Measurements from ENCODE around the gene STK16.
"Not testable (repeated sequence)": the region's sequence is repeated elsewhere in the genome, so short reads cannot be mapped to it uniquely, and the experiment has no call there.

STK16 gene

DNA sequence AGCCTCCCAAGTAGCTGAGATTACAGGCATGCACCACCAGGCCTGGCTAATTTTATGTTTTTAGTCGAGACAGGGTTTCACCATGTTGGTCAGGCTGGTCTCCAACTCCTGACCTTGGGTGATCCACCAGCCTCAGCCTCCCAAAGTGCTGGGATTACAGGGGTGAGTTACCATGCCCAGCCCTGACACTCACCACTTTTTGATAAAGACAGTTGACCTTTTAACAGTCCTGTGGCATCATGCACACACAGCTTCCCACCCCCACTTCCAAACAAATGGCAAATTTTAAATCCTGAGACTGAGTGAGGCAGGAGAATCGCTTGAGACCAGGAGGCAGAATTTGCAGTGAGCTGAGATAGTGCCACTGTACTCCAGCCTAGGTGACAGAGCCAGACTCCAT, 27.7 kb downstream of the STK16 start:
- no peak for DNase-seq

DNA sequence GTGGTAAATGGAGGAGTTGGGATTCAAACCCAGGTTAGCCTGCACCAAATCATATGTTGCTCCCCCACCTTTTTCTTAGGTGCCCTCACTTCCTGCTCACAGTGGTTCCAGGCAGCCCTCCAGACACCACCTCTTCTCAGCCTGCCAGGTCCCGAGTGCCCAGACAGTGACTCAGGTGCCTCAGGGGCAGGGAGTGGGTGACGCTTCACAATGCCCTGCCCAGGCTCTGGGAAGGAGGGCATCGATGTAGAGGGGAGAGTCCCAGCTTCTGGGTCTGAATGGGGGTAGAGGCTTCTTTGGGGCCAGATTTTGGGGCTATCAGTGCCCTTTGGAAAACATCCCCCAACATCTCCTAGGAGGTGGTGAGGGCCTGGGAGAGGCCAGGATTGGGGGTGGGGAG, 28.7 kb downstream of the STK16 start:
- no peak for DNase-seq

DNA sequence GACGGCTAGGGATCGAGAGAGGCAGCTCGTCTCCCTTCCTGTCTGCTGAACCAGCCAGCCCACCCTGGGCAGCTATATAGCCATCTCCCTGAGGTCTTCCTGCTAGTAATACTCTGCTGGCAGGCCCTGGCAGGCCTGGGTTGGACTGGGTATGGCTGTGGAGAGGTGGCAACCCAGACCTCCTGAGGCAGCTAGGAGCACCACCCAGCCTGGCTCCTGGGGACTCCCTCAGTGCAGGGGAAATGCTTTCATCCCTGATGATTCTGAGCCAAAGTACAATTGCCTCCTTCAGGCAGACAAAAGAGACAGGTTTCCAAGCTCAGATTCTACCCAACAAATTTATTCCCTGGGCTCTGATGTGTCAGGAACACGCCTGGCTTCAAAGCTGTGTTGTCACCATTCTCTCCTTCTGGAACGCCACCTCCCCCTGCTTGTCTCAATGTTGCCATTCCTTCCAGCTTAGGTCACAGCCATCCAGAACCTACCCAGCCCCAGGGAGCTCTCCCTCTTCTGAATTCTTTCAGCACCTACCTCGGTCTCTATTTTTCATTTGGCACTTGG, 29.2 kb downstream of the STK16 start:
- DNase-seq, result no peak

DNA sequence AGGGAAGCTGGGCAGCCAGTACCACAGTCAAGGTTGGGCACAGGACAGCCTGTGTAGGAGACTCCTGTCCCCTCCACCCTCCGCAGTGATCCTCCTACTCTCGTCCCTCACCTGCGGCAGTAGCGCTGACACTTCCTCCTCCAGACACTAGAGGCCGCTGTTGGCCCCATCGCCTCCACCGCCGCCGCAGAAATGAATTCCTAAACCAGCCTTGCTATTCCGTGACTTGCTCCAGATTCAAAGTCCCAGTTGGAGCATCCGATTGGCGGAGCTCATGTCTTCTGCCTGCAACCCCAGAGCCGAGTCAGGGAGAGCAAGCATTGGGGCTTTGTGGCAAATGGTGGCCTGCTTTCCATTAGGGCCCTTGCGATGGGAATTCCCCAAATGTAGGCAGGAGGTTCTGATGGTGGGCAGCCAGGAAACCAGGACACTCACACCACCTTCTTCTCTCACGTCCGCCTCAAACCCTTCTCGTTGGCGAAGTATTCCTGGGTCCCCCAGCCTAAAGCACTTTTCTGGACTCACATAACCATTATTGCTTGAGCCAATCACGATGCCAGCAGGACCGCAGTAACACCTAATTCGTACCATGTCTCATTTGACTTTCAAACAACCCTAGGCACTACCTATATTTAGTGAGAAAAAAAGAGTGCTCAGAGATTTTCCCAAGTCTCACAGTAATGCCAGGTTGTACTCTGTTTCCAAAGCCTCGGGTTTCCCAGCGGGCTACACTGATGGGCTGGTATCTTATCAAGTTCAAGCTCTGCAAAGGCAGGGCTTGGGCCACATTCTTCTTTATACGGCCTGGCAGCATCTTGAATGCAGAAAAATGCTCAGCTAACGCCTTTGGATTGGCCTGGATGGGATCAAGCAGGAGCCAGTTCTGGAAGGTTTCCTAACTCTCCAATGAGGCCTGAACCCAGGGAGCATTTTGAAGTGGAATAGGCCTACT, 32.7 kb downstream of the STK16 start:
- DNase-seq, result peak; percentile 59 to 67

DNA sequence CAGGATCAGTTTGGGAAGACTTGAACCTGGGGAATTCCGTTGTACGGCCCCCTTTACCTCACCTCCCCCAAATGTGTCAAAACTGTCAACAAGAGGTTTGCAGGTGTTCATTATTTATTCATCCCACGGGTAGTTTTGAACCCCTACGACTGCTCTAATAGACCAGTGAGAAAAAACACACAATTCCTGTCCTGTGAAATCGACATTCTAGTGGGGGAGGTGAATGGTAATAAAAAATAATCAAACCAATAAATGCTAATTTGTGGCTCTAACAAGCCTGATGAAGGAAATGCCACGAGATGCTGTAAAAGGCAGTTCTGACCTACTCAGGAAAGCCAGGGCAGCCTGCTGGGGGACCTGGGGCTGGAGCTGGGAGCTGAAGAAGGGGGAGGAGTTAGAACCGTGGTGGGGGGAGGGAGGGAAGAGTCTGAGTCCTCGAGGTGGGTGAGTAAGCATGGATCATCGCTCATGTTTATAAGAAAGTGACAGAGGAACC, 33.4 kb downstream of the STK16 start:
- DNase-seq, result no peak

DNA sequence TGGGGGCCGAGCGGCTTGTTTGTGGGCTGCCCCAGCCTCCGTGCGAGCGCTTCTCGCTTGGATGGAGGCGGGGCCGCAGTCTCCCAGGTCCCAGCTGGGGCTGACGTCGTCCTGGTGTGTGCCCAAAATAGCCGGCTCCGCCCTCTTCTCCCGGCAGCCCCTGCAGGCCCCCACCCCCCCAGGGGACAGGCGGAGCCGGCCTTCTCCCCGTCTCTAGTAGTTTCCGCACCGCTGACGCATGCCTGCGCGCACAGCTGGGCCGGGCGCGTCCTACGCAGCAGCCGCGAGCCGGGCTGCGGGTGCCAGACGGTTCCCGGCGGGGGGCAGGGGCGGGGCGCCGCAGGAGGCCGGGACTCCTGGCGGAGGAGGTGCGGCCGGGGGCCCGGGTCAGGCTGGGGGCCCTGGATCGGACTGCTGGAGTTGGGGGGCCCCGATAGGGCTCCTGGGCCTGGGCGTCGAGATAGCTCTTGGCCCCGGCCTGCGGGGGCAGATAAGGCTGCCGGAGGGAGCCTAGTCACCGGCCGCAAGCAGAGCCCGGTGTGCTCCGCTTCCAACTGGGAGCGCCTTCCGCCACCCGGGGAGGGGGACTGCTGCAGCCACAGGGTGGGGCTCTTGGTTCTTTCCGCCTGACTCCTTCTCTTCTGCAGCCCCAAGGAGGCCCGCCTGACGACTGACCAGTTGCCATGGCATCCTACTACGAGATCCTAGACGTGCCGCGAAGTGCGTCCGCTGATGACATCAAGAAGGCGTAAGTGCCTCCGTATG, 34.1 kb downstream of the STK16 start, which contains the start of gene DNAJB2:
DNAJB2 (plus strand) TSS at position 216 of the 765 bp plus-strand sequence; CDS start at position 684, 468 bp downstream.
- DNase-seq, result peak; percentile 87 to 94

DNA sequence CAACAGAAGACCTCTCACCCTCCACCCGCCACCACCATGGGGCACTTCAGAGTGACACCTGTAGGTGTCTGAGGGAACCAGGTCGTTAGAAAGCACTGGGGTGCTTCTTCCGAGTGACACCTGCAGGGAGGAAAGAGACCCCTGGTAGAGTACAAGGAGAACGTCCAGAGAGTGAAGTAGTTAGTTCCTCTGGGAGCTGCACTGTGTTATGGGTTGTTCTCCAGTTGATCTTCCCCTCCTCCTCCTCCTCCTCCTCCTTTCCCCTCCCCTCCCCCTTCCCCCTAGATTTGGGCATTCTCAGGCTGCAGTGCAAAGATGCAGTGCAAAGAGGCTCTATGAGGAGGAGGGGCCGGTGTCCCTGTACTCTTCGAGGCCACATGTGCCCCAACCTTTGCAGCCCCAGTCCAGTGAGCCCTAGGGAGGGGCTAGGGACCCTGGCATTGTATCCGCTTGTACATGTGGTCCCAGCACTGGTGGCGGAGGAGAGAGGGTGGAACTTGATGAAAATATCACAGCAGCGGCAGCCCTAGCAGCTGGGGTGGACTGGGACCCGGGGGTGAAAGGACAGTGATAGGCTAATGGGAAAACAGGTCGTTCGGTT, 34.7 kb downstream of the STK16 start:
- no peak for DNase-seq

DNA sequence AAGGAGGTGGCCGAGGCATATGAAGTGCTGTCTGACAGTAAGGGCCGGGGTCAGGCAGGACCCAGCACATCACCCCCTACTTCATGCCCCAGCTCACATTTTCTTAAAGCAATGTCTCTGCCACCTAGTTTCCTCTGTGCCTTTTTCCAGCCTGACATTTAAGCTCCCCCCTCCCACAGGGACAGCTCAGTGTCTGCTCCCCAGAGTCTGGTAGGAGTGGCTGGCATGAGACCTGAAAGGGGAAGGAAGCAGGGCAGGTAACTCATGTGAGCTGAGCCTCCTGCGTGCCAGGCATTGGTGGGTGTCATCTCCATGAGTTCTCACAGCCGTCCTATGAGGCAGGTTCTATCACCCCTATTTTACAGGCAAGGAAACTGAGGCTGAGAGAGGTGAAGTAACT, 35.4 kb downstream of the STK16 start:
- DNase-seq, result no peak

DNA sequence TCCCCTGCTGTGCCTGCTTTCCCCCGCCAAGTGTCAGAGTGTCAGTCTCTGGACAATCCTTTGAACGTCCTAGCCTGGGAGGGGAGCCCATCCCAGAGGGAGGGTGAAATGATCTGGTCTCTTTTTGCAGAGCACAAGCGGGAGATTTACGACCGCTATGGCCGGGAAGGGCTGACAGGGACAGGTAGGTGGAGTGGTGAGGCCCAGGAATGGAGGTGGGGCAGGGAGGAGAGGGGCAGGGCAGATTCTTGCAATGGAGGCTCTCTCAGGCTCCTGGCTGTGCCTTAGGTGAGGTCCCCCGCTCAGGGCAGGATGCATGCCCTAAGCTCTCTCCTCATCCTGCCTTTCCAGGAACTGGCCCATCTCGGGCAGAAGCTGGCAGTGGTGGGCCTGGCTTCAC, 36.3 kb downstream of the STK16 start:
- DNase-seq, result no peak

DNA sequence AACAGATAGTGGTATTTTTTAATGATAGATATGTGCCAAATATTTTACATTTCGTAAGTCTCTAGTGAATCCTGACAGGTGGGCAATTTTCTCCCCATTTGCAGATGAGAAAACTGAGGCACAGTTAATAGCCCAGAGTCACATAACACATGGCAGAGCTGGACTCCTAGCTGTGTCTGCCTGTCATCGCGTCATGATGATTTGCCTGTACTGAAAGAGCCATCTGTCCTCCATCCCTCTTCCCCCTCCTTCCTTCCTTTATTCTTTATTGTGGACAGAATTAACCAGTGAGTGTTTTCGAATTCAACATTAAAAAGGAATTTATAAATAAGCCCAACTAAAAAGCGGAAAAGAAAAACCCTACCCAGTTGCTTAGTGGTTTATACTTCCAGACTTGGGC, 37.1 kb downstream of the STK16 start:
- DNase-seq, result no peak

DNA sequence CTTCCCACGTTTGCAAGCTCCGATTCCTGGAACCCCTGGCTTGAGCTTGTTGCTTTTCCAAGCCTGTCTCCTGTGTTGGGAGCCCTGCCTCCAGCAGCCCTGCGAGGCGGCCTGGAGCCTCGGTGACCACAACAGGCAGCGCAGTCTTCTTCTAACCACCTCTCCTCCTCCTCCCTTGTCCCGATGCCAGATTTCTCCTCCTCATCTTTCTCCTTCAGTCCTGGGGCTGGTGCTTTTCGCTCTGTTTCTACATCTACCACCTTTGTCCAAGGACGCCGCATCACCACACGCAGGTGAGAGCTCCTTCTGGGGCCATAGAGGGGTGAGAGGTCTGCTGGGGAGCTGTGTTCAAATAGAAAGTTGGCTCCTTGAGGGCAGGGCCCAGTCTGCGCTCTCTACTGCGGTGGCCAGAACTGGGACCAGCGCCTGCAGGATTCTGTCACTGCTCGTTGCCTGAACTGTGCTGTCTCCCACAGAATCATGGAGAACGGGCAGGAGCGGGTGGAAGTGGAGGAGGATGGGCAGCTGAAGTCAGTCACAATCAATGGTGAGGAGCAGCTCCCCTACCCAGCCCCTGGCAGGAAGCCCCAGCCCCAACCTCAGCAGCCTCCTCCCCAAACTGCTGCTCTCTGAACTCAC, 37.8 kb downstream of the STK16 start:
- no peak for DNase-seq

DNA sequence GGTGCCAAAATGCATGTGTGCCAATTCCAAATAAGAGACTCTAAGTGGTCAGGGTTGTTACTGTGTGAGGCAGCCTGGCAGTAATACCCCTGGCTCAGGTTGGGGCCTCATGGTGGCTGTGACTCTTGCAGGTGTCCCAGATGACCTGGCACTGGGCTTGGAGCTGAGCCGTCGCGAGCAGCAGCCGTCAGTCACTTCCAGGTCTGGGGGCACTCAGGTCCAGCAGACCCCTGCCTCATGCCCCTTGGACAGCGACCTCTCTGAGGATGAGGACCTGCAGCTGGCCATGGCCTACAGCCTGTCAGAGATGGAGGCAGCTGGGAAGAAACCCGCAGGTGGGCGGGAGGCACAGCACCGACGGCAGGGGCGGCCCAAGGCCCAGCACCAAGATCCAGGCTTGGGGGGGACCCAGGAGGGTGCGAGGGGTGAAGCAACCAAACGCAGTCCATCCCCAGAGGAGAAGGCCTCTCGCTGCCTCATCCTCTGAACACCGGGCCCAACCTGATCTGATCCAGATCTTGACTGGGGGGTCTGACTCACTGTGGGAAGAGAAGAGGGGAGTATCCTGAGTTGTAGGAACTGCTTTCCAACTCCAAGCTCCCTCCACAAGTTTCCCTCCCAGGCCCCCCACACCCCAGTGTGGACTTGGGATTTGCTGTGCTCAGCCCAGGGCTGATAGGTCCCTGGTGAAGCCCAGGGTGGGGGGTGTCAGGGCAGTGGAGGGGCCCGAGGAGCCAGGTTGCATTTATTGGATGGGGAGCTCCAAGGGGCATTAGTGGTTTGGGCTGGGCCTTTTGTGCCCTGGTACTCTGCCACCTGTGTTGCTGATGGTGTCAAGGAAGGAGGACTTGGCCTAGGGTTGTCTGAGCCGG, 39.5 kb downstream of the STK16 start:
- no peak for DNase-seq

DNA sequence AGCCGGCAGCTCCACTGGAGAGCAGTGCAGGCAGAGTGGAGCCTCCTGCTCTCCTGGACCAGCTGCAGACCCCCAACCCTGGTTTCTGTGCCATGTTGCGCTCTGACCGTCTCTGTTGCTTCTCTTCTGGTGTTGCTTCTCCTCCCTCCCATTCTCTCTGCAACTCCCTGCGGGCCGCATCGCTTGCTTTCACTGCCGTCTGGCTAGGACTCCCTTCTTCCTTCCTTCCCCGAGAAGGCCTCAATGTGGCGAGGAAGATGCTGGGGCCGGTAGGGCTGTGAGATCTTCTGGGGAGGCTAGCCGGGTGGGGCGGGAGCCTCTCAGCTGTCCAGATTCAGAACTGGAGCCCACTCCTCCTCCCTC, 40.1 kb downstream of the STK16 start:
- no peak for DNase-seq

DNA sequence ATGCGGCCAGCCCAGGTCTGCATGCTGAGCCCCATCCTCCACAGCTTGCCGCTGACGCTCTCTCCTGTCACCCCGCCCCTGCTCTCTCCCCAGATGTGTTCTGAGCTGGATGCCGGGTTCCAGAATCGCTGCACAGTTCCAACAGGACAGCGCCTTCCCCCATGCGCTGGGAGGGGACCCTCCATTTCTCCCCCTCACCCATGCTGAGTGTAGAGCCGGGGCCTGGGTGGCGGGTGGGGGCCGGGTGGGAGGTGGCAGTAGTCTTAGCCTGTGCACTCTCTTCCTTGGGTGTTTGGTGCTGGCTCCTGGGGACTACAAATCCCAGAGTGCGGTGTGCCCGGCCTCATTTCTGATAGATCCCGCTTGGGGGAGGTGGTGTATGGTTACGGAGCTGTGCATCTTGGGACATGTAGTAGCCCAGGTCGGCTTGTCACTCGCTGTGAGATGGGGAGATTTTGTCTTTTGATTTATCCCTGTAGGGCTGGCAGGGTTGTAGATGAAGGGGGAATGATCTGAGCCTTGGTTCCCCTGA, 40.7 kb downstream of the STK16 start:
- DNase-seq, result peak in 1 of 2 experiments; percentile 38

DNA sequence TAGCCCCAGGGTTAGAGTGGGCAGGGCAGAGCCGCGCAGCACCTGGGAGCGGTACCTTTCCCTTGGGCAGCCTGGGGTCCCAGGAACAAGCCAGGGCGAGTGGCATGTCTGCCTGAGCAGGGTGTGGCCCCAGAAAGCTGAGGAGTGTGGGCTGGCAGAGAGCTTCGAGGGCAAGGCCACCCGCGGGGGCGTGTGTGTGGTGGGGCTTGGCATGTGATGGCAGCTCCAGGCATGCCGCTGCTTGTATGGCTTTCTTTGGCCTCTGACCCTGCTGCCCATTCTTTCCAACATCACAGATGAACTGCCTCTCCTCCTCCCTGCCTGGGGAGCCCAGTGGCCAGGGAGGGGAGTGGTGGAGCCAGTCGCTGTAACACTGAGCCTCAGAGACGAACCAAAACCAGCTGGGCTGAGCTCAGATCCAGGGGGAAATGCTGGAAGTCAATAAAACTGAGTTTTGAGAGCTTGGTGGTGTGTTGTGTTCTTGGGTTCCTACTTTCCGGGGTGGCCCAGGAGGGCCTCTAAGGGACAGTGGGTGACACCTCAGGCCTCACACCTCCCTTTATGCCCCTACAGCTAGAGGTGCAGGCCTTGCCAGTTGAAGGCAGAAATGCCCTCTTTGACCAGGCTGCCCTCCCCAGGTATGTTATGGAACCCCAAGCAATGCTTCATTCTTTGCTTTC, 41.3 kb downstream of the STK16 start:
- DNase-seq, result no peak

DNA sequence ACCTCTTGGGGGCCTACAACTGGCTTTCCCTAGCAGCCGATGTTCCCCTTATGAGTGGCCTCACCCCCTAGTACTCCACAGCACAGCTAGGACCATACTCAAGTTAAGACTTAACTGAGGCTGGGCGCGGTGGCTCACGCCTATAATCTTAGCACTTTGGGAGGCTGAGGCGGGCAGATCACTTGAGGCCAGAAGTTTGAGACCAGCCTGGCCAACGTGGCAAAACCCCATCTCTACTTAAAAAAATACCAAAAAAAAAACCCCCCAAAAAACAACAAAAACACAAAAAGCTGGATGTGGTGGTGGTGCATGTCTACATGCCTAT, 41.8 kb downstream of the STK16 start:
- DNase-seq, result not testable (repeated sequence)

DNA sequence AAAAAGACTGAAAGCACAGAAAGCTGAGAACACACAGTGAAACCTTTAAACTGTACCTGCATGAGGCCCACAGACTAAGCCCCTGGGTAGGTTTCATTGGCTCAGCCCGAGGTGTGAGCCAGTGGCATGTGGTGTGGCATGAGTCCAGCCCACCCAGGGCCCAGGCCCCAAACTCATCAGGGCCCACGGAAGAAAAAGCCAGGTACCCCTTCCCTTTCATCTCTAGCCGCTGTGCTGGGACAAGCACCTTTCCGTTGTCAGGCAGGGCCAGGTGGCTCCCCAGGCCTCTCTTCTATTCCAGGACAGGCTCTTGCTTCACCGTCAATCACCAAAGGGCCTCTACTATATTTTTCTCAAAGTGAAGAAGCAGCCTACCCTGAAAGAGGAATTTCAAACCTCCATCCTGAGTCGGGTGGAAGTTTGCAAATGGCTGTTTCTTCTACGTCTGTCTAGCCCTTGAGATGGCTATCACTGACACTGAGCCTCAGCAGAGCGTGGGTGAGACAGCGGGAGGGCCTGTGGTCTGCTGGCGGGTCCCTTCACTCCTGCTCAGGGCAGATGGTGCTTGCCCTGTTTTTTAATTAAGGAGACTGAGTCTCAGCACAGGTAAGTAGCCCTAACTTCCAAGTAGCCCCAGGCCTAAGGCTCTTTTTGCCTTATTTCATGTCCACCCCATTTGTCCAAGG, 42.4 kb downstream of the STK16 start:
- no peak for DNase-seq

DNA sequence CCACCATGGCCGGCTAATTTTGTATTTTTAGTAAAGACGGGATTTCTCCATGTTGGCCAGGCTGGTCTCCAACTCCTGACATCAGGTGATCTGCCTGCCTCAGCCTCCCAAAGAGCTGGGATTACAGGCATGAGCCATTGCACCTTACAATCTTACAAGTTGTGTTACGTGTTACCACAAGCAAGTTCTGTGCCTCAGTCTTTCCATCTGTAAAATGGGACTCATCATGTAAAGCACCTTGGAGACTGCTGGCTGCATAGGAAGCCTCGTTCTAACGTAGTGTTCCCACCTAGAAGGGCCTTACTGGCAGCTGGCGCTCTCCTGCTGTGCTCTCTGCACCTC, 43.9 kb downstream of the STK16 start:
- DNase-seq, result no peak

DNA sequence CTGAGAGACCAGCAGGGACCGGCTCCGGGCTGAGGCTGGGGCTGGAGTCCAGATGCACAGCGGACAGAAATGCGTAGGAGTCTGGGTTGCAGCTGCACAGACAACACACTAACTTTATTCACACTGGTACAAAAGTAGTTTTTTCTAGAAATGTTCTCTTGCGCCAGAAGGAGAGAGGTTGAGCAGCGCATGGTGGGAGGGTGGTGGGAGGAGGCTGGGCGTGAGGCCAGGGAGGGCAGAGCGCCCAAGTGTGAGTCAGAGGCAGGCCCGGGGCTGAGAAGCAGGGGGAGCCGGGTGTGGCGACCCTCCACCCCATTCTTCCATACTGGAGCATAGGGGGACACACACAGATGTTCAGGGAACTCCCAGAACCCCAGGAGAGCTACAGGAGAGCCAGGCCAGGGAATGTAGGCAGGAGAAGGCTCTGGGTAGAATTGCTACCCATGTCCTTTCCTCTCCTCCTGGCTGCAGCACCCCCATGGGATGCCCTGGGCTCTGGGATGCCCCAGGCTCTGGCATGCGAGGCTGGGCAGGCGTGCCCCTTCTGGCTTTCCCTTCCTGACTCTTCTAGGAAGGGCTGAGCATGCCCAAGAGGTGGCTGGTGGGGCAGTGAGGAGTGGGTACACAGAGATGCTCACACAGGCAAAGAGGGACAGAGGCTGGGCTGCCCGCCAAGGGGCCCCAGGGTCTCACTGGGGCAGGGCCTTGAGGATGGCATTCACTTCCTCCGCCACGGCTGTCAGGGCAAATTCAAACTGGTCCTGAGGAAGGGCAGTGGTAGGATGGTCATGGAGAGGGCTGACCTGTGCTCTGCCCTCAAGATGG, 44.5 kb downstream of the STK16 start:
- DNase-seq, result no peak

All from NCI-H1930 (cell line).